HCT116 (cell line): ENCODE results near the gene EMILIN2. TPM values are rescaled to one million over a fixed set of nuclear protein-coding genes. Genes with fewer than 3 reads are reported as not detected.

Experiments
- ATAC-seq: fragments of 200-7000 bp; cut with Tn5 transposase; 2 replicates; pipeline ENCODE4 v1.9.1; 2020; ENCODE audit warnings: mild to moderate bottlenecking, moderate library complexity
- BruUV-seq: library from RNA; stranded (reverse); fragments of 400-500 nt; replicated peaks from 2 replicates; lab custom pipeline; 2021; lab: Mats Ljungman, UMichigan
- CTCF ChIA-PET: fragments of 300-600 bp; sonication (Branson Sonifier 250); formaldehyde crosslinking; loops from one replicate; lab custom pipeline; 2021; ENCODE audit warnings: antibody characterized with exemption; lab: Charles Lee
- POLR2A ChIA-PET: fragments of 300-600, 350-600 bp; sonication (Branson Sonifier 250); formaldehyde crosslinking; loops from one replicate; lab custom pipeline; 2021; ENCODE audit warnings: antibody characterized with exemption; lab: Charles Lee
- RAD21 ChIA-PET, 2 experiments: fragments of 300-600 bp; sonication (Branson Sonifier 250); formaldehyde crosslinking; loops; one replicate each; lab custom pipeline; 2023; ENCODE audit warnings: low total read pairs in 2 of 2; ENCODE audit not compliant: uncharacterized antibody in 2 of 2, unreplicated experiment in 2 of 2, low non-redundant PET in 1 of 2; lab: Charles Lee
- DNase-seq: peaks from one replicate; pipeline ENCODE4 v3.0.0-alpha.2; 2010; ENCODE audit warnings: low read depth, low spot score
- H2AFZ ChIP-seq: fragments of 200-600 bp; shearing (Covaris generic), sonication (generic); 2 replicates; pipeline ENCODE4 v1.6.1; 2017; ENCODE audit warnings: low read depth, mixed run types, mixed read lengths, antibody characterized with exemption, low read length; ENCODE audit not compliant: poor library complexity, severe bottlenecking
- H3K27ac ChIP-seq: 2 replicates; pipeline ENCODE4 v1.5.1; 2012; ENCODE audit warnings: low read depth, low read length
- H3K27me3 ChIP-seq: fragments of 200-600 bp; sonication (generic); 2 replicates; pipeline ENCODE4 v1.6.1; 2016; ENCODE audit warnings: mixed run types, low read length, mixed read lengths; ENCODE audit not compliant: insufficient read depth
- H3K36me3 ChIP-seq, 2 experiments: fragments of 200-500 bp in 1 of 2; fragments of 200-600 bp in 1 of 2; sonication (Bioruptor generic) in 1 of 2; sonication (generic) in 1 of 2; 2 replicates each; pipeline versions ENCODE4 v1.5.1 to v1.6.1; 2014 to 2016; ENCODE audit warnings: low read length in 2 of 2, inconsistent platforms in 1 of 2, mixed read lengths in 1 of 2, mixed run types in 1 of 2; ENCODE audit not compliant: insufficient read depth in 2 of 2, control insufficient read depth in 1 of 2
- H3K4me1 ChIP-seq, 2 experiments: fragments of 200-600 bp in 1 of 2; sonication (generic) in 1 of 2; 2 replicates each; pipeline versions ENCODE4 v1.5.1 to v1.6.1; 2012 to 2017; ENCODE audit warnings: low read length in 2 of 2, inconsistent platforms in 1 of 2, mild to moderate bottlenecking in 1 of 2, mixed read lengths in 1 of 2, mixed run types in 1 of 2, moderate library complexity in 1 of 2; ENCODE audit not compliant: insufficient read depth in 2 of 2, control insufficient read depth in 1 of 2
- H3K4me2 ChIP-seq: fragments of 200-600 bp; sonication (generic); 2 replicates; pipeline ENCODE4 v1.6.1; 2017; ENCODE audit warnings: mixed run types, low read length, mixed read lengths
- H3K4me3 ChIP-seq, 2 experiments: fragments of 200-600 bp in 1 of 2; sonication (generic) in 1 of 2; replicated peaks in 1 of 2; 2 replicates each; pipeline ENCODE4 v1.5.1; 2011 to 2016; ENCODE audit warnings: low read length in 2 of 2, control low read depth in 1 of 2, low read depth in 1 of 2, mild to moderate bottlenecking in 1 of 2, mixed read lengths in 1 of 2, mixed run types in 1 of 2
- H3K79me2 ChIP-seq: fragments of 200-600 bp; sonication (generic); 2 replicates; pipeline ENCODE4 v1.6.1; 2017; ENCODE audit warnings: mild to moderate bottlenecking, mixed run types, low read length, moderate library complexity, mixed read lengths; ENCODE audit not compliant: insufficient read depth
- H3K9ac ChIP-seq: fragments of 200-600 bp; sonication (generic); 2 replicates; pipeline ENCODE4 v1.6.1; 2016; ENCODE audit warnings: low read length, mixed read lengths
- H3K9me2 ChIP-seq: fragments of 200-600 bp; sonication (generic), shearing (Covaris generic); 2 replicates; pipeline ENCODE4 v1.6.1; 2017; ENCODE audit warnings: mixed run types, mild to moderate bottlenecking, moderate library complexity; ENCODE audit not compliant: insufficient read depth
- H3K9me3 ChIP-seq, 2 experiments: fragments of 200-500 bp in 1 of 2; fragments of 200-600 bp in 1 of 2; sonication (Bioruptor generic) in 1 of 2; sonication (generic) in 1 of 2; 2 replicates each; pipeline ENCODE4 v1.6.1; 2014 to 2017; ENCODE audit warnings: low read length in 2 of 2, mixed read lengths in 2 of 2, inconsistent platforms in 1 of 2, low read depth in 1 of 2, mild to moderate bottlenecking in 1 of 2, mixed run types in 1 of 2, moderate library complexity in 1 of 2; ENCODE audit not compliant: control insufficient read depth in 1 of 2, insufficient read depth in 1 of 2
- H4K20me1 ChIP-seq: fragments of 200-600 bp; sonication (generic), shearing (Covaris generic); 2 replicates; pipeline ENCODE4 v1.6.1; 2017; ENCODE audit warnings: mixed run types, mild to moderate bottlenecking, moderate library complexity; ENCODE audit not compliant: insufficient read depth
- CBX3 ChIP-seq: IDR thresholded peaks from 2 replicates; pipeline ENCODE4 v1.6.1; 2012; ENCODE audit warnings: low read depth
- CEBPB ChIP-seq: IDR thresholded peaks from 2 replicates; pipeline ENCODE4 v1.6.1; 2012; ENCODE audit warnings: low read depth
- ELF1 ChIP-seq: IDR thresholded peaks from 2 replicates; pipeline ENCODE4 v1.6.1; 2012; ENCODE audit warnings: low read depth, borderline replicate concordance
- FOSL1 ChIP-seq: IDR thresholded peaks from 2 replicates; pipeline ENCODE4 v1.6.1; 2012; ENCODE audit warnings: low read depth
- JUND ChIP-seq: IDR thresholded peaks from 2 replicates; pipeline ENCODE4 v1.6.1; 2012
- POLR2A ChIP-seq: IDR thresholded peaks from 2 replicates; pipeline ENCODE4 v1.7.0; 2011; ENCODE audit warnings: borderline replicate concordance; ENCODE audit not compliant: insufficient read depth, insufficient read length; ENCODE audit errors: extremely low read depth
- POLR2AphosphoS5 ChIP-seq: IDR thresholded peaks from 2 replicates; pipeline ENCODE4 v1.6.1; 2011; ENCODE audit warnings: mild to moderate bottlenecking, low read depth, low read length, moderate library complexity
- RAD21 ChIP-seq: IDR thresholded peaks from 2 replicates; pipeline ENCODE4 v1.6.1; 2012; ENCODE audit warnings: low read depth, mild to moderate bottlenecking
- SIN3A ChIP-seq: IDR thresholded peaks from 2 replicates; pipeline ENCODE4 v1.6.1; 2012; ENCODE audit warnings: low read depth
- SP1 ChIP-seq: IDR thresholded peaks from 2 replicates; pipeline ENCODE4 v1.6.1; 2012; ENCODE audit warnings: low read depth
- SRF ChIP-seq: IDR thresholded peaks from 2 replicates; pipeline ENCODE4 v1.6.1; 2012; ENCODE audit warnings: low read depth
- YY1 ChIP-seq: IDR thresholded peaks from 2 replicates; pipeline ENCODE4 v1.6.1; 2011; ENCODE audit warnings: low read length, low read depth, moderate library complexity, mild to moderate bottlenecking; ENCODE audit not compliant: insufficient replicate concordance; ENCODE audit errors: extremely low read depth
- ZNF274 ChIP-seq: fragments of 200-500 bp; sonication (Bioruptor generic); IDR thresholded peaks from 2 replicates; pipeline ENCODE4 v1.6.1; 2014; ENCODE audit warnings: mild to moderate bottlenecking, low read depth, low read length, inconsistent platforms
- intact Hi-C: fragments of 100-400 bp; cut with micrococcal nuclease; formaldehyde crosslinking; loops from 2 replicates; pipeline ENCODE4 v1.10.0; 2022
- total RNA-seq: library from RNA; stranded (reverse); gene quantifications from one replicate; pipeline ENCODE4 v1.2.1, GENCODE V29; 2021; ENCODE audit not compliant: unreplicated experiment
- TF ChIP-seq, protein P1 (sequence below): IDR thresholded peaks from 2 replicates; pipeline ENCODE4 v1.6.1; 2012
- TF ChIP-seq, protein P2 (sequence below): IDR thresholded peaks from 2 replicates; pipeline ENCODE4 v1.6.1; 2012; ENCODE audit warnings: low read depth

EMILIN2 gene
- total RNA-seq, 1 experiment from 2014 or later: 23.4 TPM

DNA sequence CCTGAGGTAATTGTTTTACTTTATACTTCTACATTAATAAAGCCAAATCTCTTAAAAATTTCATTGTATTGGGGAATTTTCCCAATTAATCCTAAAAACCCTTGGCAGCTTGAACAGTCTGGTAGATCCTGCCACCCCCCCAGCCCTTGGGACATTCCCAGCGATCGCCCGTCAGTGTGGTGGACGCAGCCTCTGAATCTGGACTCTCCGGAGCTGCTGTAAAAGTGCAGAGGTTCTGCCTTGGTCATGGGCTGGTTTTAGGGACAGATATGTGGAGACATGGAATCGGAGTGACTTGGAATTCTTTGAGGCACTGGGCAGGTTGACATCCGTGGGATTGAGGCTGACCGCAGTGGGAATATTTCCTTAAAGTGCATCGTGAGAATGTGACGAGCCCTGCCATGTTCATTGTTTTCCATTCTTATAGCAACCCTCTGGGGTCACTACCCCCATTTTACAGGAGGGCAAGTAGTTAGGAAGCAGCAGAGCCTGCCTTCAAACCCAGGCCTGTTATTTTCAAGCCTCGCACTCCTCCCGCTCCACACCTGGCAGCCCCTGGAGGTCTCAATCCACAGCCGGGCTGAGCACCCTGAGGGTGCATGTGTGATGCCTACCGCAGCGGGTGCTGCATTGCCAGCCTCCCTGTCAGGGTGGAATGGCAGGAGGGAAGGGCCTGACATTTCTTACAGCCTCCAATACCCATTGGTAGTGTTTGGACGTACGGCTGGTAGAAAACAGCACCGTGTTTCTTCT is 6.5 kb downstream of the EMILIN2 start (continued):
- no peak for TF ChIP-seq YY1
- TF ChIP-seq SP1: no peak
- TF ChIP-seq SIN3A: no peak
- TF ChIP-seq CBX3: no peak
- TF ChIP-seq ELF1: no peak

DNA sequence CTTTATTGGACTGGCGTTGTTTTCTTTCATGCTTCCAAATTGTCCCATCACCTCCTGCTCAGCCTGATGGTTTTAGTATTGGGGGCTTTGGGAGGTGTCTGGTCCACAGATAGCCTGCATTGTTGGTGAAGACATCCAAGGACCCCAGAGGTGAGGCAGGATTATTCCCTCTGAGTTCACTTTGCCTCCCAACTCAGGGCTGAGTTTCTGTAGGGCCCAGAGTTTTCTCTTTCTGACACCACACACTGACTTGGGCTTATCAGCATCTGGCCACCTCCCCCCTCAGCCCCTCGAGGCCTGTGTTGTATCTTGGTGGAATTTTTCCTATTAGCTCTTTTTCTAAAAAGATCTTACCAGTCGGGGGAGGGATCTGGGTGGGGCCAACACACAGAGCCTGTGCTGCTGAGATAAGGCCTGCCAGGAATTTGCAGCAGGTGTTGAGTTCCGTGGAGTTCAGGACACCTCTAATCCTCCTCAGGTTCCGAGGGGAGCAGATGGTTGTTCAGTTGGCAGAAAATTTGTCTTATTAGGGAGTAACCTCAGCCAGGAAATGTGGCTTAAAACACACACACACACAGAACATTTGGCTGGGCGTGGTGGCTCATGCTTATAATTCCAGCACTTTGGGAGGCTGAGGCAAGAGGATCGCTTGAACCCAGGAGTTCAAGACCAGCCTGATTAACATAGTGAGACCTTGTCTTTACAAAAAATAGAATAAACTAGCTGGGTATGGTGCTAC is 7.3 kb downstream of the EMILIN2 start:
- no peaks in the 10 kb centered on the region for H3K79me2 ChIP-seq
- no peak for ATAC-seq
- H2AFZ ChIP-seq: no peak overlapping the region
- H4K20me1 ChIP-seq: no peaks in the 10 kb centered on the region
- RAD21 ChIA-PET: no interaction called here
- intact Hi-C loops: no loop called here
- H3K9me2 ChIP-seq: no peaks in the 10 kb centered on the region
- no peak overlapping the region for H3K4me2 ChIP-seq
- no peak overlapping the region for H3K27ac ChIP-seq
- no peak overlapping the region for H3K9ac ChIP-seq
- POLR2A ChIA-PET: no interaction called here
- no peaks in the 10 kb centered on the region for H3K9me3 ChIP-seq
- no TSS peak for BruUV-seq
- no peak for DNase-seq
- TF ChIP-seq FOSL1 (no peak), SRF (no peak), CEBPB (no peak), ELF1 (no peak), ZNF274 (no peak), RAD21 (no peak), POLR2A (no peak), CBX3 (no peak), POLR2AphosphoS5 (no peak), JUND (no peak)
- TF ChIP-seq, protein P1, sequence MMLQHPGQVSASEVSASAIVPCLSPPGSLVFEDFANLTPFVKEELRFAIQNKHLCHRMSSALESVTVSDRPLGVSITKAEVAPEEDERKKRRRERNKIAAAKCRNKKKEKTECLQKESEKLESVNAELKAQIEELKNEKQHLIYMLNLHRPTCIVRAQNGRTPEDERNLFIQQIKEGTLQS: no peak
- TF ChIP-seq, protein P2, sequence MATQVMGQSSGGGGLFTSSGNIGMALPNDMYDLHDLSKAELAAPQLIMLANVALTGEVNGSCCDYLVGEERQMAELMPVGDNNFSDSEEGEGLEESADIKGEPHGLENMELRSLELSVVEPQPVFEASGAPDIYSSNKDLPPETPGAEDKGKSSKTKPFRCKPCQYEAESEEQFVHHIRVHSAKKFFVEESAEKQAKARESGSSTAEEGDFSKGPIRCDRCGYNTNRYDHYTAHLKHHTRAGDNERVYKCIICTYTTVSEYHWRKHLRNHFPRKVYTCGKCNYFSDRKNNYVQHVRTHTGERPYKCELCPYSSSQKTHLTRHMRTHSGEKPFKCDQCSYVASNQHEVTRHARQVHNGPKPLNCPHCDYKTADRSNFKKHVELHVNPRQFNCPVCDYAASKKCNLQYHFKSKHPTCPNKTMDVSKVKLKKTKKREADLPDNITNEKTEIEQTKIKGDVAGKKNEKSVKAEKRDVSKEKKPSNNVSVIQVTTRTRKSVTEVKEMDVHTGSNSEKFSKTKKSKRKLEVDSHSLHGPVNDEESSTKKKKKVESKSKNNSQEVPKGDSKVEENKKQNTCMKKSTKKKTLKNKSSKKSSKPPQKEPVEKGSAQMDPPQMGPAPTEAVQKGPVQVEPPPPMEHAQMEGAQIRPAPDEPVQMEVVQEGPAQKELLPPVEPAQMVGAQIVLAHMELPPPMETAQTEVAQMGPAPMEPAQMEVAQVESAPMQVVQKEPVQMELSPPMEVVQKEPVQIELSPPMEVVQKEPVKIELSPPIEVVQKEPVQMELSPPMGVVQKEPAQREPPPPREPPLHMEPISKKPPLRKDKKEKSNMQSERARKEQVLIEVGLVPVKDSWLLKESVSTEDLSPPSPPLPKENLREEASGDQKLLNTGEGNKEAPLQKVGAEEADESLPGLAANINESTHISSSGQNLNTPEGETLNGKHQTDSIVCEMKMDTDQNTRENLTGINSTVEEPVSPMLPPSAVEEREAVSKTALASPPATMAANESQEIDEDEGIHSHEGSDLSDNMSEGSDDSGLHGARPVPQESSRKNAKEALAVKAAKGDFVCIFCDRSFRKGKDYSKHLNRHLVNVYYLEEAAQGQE: no peak
- H3K4me1 ChIP-seq: no peaks in the 10 kb centered on the region
- CTCF ChIA-PET: no interaction called here
- no peaks in the 10 kb centered on the region; the same call in 1 of the 2 replicates for H3K27me3 ChIP-seq
- H3K4me3 ChIP-seq: no peak overlapping the region
- no peaks in the 10 kb centered on the region for H3K36me3 ChIP-seq
